Tibial nerve (tissue), 4 donors: ENCODE data around the gene SULF2. TPM values are rescaled to one million over a fixed set of nuclear protein-coding genes. Genes with fewer than 3 reads are reported as not detected.
"Not testable (repeated sequence)": the region's sequence is repeated elsewhere in the genome, so short reads cannot be mapped to it uniquely, and the experiment has no call there.

Experiments used
- DNase-seq, 2 donors: peaks; one replicate each; pipeline ENCODE4 v3.0.0-alpha.2; 2019; ENCODE audit warnings: low spot score in 2 of 2
- H3K27ac ChIP-seq, 4 donors: fragments of 200-600 bp; sonication (generic) in 3 of 4; one replicate each; pipeline ENCODE4 v1.5.1; 2017 to 2019; ENCODE audit warnings: mild to moderate bottlenecking in 1 of 4
- H3K27me3 ChIP-seq, 2 donors: fragments of 200-600 bp; sonication (generic) in 1 of 2; one replicate each; pipeline versions ENCODE4 v1.5.1 to v1.6.0; 2017 to 2019
- H3K36me3 ChIP-seq, 3 donors: fragments of 200-600 bp; sonication (generic); one replicate each; pipeline ENCODE4 v1.5.1; 2018 to 2019
- H3K4me1 ChIP-seq, 4 donors: fragments of 200-600 bp; sonication (generic) in 3 of 4; one replicate each; pipeline ENCODE4 v1.5.1; 2017 to 2019
- H3K4me3 ChIP-seq, 4 donors: fragments of 200-600 bp; sonication (generic) in 3 of 4; one replicate each; pipeline ENCODE4 v1.5.1; 2017 to 2019; ENCODE audit warnings: mild to moderate bottlenecking in 1 of 4, moderate library complexity in 1 of 4
- H3K9me3 ChIP-seq, 4 donors: fragments of 200-600 bp; sonication (generic) in 3 of 4; one replicate each; pipeline ENCODE4 v1.5.1; 2017 to 2019
- CTCF ChIP-seq, 5 experiments: fragments of 200-600 bp in 3 of 5; fragments of 450-650 bp in 2 of 5; sonication (generic) in 3 of 5; IDR thresholded peaks; one replicate each; pipeline ENCODE4 v1.5.1; 2016 to 2019; ENCODE audit warnings: antibody characterized with exemption in 5 of 5, mild to moderate bottlenecking in 3 of 5, moderate library complexity in 2 of 5
- EP300 ChIP-seq, 2 donors: sonication (generic); formaldehyde crosslinking; IDR thresholded peaks; one replicate each; pipeline ENCODE4 v1.6.1; 2017; ENCODE audit warnings: antibody characterized with exemption in 2 of 2, mild to moderate bottlenecking in 1 of 2
- POLR2A ChIP-seq, 2 donors: fragments of 450-650 bp; IDR thresholded peaks; one replicate each; pipeline ENCODE4 v1.6.1; 2017; ENCODE audit warnings: antibody characterized with exemption in 2 of 2, mild to moderate bottlenecking in 2 of 2, moderate library complexity in 2 of 2
- WGBS, 2 donors: methylation state at CpG; one replicate each; pipeline ENCODE4 v1.1.5; 2018; 5-methylcytosine and 5-hydroxymethylcytosine counted together
- total RNA-seq, 4 donors: library from RNA; depleted of rRNA; stranded (reverse); fragments of >200 nt; gene quantifications; one replicate each; pipeline ENCODE4 v1.1.0, GENCODE V29; 2016

Gene SULF2
- total RNA-seq, 4 donors from 2014 or later, result 40.9 to 75.3 (median 59.8) TPM

DNA sequence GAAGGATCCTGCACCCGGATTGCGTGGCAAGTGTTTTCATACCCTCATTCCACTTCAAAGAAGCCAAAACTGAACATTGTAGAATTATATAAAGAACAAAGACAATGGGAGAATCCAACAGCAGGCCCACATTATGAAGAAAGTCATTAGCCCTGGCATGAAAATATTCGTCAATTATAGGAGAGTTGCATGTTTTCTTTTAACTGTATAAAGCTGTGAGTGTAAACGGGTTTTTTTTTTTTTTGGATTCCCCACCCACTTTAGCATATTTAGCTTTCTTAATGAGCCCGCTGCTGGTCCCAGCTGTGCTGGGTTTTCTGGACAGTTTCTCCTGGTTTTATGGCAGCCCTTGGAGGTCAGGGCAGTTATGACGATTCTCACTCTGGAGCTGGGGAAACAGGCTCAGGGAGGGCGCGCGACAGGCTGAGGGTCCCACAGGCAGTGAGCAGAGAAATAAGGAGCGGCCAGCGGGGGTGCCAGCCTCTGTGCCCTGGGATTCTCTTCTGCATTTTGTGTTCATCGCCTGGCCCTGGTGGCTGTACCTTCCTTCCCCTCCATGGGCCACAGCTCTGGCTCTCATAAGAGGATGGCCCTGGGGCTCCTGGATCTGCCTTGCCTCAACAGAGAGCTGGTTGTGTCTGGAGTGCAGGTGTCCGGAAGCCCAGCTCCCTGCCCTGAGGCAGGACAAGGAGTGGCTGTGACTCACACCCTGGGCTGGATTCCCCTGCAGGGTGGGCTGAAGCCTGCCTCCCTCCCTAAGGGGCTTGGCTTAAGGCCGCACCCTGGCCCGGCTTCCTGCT, 24.1 kb upstream of the SULF2 start:
- Histone ChIP-seq H3K27ac (no peak overlapping the region), H3K36me3 (no peaks in the 10 kb centered on the region), H3K27me3 (peaks cover 0 to 32% of the 10 kb centered on the region in 2 donors), H3K9me3 (peaks cover 0 to 18% (median 0%) of the 10 kb centered on the region in 4 donors), H3K4me1 (peaks cover 0 to 10% (median 0%) of the 10 kb centered on the region in 4 donors), H3K4me3 (no peak overlapping the region)
- no peak for DNase-seq
- WGBS, 2 donors, result 63 to 69% methylated on average over 15 of the region's 15 CpGs
- TF ChIP-seq POLR2A (IDR thresholded peaks at IDR 0.05), result no peak
- TF ChIP-seq EP300 (IDR thresholded peaks at IDR 0.05), result no peak
- no peak for TF ChIP-seq CTCF (IDR thresholded peaks at IDR 0.05)

DNA sequence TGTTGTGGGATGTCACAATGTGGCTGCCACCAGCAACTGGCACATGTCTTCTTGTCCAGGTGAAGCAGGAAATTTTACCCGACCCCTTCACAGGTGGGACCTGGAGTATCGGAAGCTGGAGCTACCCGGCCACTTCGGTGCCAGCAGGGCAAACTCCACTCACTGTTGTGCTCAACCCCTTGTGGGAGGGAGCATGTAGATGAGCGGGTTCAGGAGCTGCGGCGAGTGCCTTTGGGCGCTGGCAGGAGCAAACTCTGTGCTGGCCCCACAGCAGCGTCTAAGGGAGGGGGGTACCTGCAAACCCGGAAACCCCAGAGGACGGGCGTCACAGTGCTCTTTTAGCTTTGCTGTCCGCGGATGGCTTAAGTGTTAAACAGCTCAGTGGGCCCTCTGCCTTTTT, 20.7 kb upstream of the SULF2 start:
- Histone ChIP-seq H3K9me3 (no peaks in the 10 kb centered on the region), H3K4me3 (no peak overlapping the region), H3K27ac (no peak overlapping the region), H3K36me3 (no peaks in the 10 kb centered on the region), H3K27me3 (peaks cover 0 to 22% of the 10 kb centered on the region in 2 donors), H3K4me1 (peaks cover 0 to 10% (median 0%) of the 10 kb centered on the region in 4 donors)
- no peak for DNase-seq
- TF ChIP-seq POLR2A (IDR thresholded peaks at IDR 0.05) (no peak), CTCF (IDR thresholded peaks at IDR 0.05) (no peak), EP300 (IDR thresholded peaks at IDR 0.05) (no peak)
- 80 to 82% methylated on average over 12 to 14 of the region's 14 CpGs for WGBS, 2 donors

- not testable (repeated sequence) for H3K4me1 ChIP-seq, H3K36me3 ChIP-seq, H3K4me3 ChIP-seq, H3K27ac ChIP-seq, H3K9me3 ChIP-seq, DNase-seq
- 83 to 85% methylated on average over 7 of the region's 7 CpGs for WGBS, 2 donors
- peaks cover 0 to 15% of the 10 kb centered on the region in 2 donors for H3K27me3 ChIP-seq
These were observed 19.7 kb upstream of the SULF2 start for GRCh38 chr20:47804972-47805371.

- not testable (repeated sequence) for H3K9me3 ChIP-seq, H3K4me1 ChIP-seq, DNase-seq, H3K36me3 ChIP-seq, H3K4me3 ChIP-seq, H3K27me3 ChIP-seq, H3K27ac ChIP-seq
- 67 to 72% methylated on average over 15 of the region's 15 CpGs for WGBS, 2 donors
These were observed 19.0 kb upstream of the SULF2 start for GRCh38 chr20:47804224-47804825.

DNA sequence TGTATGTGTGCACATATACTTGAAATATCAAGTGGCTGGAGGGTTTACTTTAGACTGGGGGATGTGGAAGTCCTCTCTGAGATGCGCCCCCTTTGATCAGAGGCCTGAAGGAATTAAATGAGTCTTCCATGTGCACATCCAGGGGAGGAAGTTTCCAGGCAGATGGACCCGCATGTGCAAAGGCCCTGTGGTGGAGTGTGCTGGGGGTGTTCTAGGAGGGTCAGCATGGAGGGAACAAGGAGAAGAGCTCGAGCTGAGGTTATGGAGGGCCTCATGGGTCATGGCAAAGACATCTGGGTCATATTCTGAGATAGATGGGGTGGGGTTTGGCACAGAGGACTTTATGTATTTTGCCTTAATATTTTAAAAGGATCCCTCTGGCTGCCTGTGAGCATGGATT, 17.7 kb upstream of the SULF2 start:
- no peak for TF ChIP-seq EP300 (IDR thresholded peaks at IDR 0.05)
- TF ChIP-seq POLR2A (IDR thresholded peaks at IDR 0.05), result no peak
- no peak for TF ChIP-seq CTCF (IDR thresholded peaks at IDR 0.05)
- H3K9me3 ChIP-seq, result no peaks in the 10 kb centered on the region
- H3K36me3 ChIP-seq, result no peaks in the 10 kb centered on the region
- no peak for DNase-seq
- no peak overlapping the region for H3K27ac ChIP-seq
- peaks cover 0 to 8% of the 10 kb centered on the region in 2 donors for H3K27me3 ChIP-seq
- WGBS, 2 donors, result 83 to 84% methylated on average over 3 of the region's 3 CpGs
- no peak overlapping the region for H3K4me3 ChIP-seq
- H3K4me1 ChIP-seq, result no peaks in the 10 kb centered on the region

- no peak for DNase-seq
- Histone ChIP-seq H3K4me1 (no peaks in the 10 kb centered on the region), H3K27me3 (peaks cover 0 to 8% of the 10 kb centered on the region in 2 donors), H3K27ac (no peak overlapping the region), H3K36me3 (no peaks in the 10 kb centered on the region), H3K4me3 (no peak overlapping the region), H3K9me3 (no peaks in the 10 kb centered on the region)
- TF ChIP-seq EP300 (IDR thresholded peaks at IDR 0.05) (no peak), POLR2A (IDR thresholded peaks at IDR 0.05) (no peak), CTCF (IDR thresholded peaks at IDR 0.05) (no peak)
- WGBS, 2 donors, result 78 to 84% methylated on average over 13 to 18 of the region's 18 CpGs
These were observed 17.1 kb upstream of the SULF2 start for GRCh38 chr20:47802226-47802920.
